NOMO-1 (cell line): ENCODE measurements around the gene TPD52L2.
"Not testable (repeated sequence)": the region's sequence is repeated elsewhere in the genome, so short reads cannot be mapped to it uniquely, and the experiment has no call there.

Experiments
- DNase-seq, 2 experiments: peaks; one replicate each; lab custom pipeline; 2025; ENCODE audit not compliant: unreplicated experiment in 2 of 2; lab: John Stamatoyannopoulos, UW

Gene TPD52L2

DNA sequence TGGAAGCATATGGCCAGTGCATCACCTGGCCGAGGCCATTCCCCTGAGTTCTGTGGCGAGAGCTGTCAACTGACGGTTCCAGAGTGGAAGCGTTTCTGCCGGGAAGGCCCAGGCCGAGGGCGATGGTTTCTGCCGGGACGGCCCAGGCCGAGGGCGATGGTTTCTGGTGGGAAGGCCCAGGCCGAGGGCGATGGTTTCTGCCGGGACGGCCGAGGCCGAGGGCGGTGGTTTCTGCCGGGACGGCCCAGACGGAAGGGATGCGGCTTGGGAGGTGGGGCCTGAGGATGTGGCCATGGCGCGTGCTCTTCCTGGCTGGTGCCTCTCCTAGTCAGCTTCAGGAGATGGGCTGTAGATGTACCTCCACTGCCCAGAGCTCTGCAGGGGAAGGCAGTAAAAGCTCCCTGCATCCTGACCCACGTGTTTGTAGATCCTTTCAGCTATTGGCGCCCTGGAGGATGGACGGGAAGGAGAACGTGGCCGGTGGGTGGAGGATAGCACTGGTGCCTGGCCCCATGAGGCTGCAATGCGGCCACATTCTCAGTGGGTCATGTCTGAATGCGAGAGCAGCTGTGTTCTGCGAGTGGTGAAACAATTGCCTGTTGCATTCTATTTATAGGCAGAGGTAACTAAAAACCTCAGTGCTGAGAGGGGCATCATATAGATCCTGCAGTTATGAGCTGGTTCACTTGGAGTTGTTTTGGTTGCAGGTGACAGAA is 12.8 kb downstream of the TPD52L2 start:
- no peak for DNase-seq

DNA sequence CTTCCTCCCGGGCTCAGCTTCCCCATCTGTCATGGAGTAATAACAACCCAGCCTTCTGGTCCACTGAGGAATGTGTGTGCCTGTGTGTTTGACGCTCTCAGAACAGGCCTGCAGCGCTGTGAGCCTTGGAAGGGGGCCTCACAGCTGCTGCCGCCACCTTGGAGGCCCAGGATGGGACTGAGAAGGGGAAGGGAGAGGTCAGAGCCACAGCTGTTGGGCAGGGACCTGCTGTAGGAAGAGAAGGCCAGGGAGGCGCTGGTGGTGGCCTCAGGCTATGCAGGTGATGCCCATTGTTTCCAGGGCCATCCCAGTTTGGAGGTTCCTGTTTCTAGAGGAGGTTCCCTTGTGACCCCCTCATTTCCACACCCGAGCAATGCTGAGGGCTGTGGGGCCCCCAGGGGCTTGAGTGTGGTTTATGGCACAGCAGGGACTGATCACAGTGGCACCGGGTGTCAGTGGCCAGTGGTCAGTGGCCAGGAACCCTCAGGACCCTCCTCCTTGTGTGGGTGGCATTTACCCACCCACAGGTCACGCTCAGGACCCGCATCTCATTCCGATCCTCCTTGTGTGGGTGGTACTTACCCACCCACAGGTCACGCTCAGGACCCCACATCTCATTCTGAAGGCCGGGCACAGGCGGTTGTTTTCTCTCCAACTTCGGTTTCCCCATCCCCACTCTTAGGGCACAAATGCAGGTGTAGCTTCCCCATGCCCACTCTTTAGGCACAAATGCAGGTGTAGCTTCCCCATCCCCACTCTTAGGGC is 14.0 kb downstream of the TPD52L2 start:
- no peak for DNase-seq

GRCh38 chr20:63880901-63881300 is 15.8 kb downstream of the TPD52L2 start:
- DNase-seq, result not testable (repeated sequence)

DNA sequence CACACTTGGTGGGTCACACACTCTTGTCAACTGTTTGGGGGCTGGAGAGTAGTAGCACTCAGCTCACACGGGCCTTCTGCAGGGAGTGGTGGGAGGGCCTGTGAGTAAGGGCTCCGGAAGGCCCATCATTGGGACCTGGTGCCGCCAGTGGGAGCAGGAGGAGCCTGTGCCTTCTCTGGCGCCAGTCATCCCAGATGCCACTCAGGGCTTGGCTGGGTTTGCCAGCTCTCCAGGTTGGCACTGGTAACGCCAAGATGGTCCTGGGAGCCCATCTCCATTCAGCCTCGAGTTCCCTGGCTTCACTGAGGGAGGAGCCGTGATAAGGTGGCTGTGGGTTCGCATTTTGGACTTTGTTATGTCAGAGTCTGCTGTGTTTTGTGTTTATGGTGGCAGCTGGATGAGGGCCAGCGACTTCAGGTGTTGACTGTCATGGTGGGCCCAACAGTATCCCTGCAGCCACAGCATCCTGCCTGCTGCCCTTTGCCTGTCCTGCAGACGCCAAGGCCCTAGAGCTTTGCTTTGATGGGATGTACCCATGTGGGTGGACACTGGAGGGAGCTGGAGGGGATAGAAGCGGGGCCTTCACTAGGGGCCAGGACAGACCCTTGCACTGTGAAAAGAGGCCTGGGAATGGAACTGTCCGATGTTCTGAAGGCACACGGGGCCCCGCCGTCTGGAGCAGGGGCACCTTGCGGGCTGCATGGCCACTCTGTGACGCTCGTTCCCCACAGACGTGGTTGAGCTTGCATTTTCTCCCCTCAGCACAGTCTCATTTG is 16.6 kb downstream of the TPD52L2 start:
- DNase-seq, result no peak

- no peak for DNase-seq
Measured at GRCh38 chr20:63882257-63883200, 17.5 kb downstream of the TPD52L2 start.

DNA sequence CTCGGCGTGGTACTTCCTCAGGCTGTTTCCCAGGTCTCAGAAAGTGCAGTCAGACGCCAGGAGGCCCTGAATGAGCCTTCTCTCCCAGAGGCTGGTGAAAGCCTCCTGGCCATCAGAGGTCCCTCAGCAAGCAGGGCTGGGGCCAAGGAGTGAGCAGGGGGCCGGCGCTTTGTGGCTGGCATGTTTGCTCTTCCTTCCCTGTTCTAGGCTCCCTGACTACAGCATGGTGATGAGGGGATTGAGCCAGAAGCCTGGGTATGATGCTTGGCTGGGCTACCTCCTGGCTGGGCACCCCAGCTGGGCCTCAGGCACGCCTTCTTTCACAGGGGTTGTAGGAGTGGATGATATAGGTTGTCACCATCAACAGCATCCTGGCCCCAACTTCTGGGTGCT is 18.1 kb downstream of the TPD52L2 start:
- no peak for DNase-seq

DNA sequence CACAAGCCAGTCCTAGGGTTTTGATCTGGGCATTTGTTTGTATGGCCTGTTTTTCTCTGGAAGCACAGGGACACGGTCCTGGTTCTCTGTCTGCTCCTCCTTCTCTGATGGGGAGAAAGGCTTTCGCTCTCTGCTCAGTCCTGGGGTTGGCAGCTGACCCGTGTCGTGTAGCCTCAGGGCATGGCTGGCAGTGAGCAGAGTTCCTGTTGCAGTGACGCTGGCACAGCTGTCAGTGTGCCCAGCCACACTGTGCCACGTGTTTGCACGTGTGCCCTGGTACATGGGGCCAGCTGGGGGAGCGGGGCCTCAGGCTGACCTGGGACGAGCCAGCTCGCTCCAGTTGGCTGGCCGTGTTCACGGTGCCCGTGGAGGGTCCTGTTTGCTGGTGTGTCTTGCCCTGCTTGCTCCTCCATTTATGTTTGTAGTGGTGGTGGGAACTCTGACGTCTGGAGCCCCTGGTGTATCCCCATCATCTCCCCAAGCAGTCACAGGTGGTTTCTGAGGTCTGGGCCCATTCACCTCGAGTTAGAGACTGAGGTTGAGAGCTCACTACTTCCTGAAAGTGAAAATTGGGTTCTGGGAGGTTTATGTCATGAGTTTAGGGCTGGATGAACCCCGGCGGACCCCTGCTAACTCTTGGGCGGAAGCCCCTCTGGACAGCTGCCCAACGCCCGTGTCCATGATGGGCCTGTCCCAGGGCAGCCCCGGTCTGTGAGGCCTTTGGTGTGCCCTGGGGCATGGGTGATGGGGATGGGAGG is 19.6 kb downstream of the TPD52L2 start:
- no peak for DNase-seq

DNA sequence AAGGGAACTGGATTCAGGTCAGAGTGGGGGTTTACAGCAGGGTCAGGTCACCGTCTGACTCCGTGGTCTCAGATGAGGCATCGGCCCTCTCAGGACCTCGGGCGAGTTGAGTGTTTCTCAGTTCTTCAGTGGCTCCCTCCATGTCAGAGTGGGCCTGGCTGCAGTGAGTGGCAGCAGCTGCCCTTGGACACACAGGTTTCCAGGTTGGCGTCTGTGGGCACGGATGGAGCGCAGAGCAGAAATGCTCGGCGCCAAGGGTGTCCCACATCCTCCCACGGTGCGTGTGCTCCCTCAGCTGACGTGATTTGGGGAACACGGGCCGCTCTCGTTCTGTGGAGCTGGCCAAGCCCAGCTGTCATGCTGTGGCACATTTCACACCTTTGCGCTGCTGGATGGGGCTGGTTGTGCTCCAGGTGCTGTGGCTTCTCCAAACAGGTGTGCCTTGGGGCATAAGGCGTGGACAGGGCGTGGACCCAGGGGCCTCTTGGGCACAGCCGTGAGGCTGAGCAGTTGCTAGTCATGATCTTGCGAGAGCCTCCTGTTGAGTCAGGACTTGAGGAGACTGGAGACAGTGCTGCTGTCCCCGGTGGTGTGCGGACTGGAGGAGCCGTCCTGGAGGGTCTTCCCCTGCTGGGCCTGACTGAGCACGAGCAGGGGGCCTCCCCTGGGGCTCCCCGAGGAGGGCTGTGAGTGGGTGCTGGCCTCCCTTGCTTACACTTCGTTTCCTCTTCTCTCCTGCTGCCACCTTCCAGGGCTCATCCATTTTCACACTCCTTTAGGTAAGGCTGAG is 20.4 kb downstream of the TPD52L2 start:
- no peak for DNase-seq

- no peak for DNase-seq
Measured at GRCh38 chr20:63886054-63886419, 21.0 kb downstream of the TPD52L2 start.

DNA sequence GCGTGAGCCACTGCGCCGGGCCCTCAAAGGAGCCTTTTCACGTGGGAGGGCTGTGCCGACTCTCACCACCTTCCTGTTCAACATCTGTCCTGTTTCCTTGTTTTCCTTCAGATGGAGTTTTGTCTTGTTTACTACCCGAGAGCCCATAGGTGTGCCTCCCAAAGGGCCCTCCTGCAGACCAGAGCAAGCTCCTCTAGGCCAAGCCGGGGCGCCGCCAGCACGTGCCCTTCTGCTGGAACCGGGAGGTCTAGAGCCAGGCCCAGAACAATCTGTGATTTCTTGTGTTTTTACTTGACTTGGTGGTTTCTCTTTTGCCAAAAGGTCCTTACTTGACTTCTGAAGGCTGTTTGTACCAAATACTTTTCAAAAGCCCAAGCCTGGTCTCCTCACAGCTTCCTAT is 21.9 kb downstream of the TPD52L2 start:
- no peak for DNase-seq

DNA sequence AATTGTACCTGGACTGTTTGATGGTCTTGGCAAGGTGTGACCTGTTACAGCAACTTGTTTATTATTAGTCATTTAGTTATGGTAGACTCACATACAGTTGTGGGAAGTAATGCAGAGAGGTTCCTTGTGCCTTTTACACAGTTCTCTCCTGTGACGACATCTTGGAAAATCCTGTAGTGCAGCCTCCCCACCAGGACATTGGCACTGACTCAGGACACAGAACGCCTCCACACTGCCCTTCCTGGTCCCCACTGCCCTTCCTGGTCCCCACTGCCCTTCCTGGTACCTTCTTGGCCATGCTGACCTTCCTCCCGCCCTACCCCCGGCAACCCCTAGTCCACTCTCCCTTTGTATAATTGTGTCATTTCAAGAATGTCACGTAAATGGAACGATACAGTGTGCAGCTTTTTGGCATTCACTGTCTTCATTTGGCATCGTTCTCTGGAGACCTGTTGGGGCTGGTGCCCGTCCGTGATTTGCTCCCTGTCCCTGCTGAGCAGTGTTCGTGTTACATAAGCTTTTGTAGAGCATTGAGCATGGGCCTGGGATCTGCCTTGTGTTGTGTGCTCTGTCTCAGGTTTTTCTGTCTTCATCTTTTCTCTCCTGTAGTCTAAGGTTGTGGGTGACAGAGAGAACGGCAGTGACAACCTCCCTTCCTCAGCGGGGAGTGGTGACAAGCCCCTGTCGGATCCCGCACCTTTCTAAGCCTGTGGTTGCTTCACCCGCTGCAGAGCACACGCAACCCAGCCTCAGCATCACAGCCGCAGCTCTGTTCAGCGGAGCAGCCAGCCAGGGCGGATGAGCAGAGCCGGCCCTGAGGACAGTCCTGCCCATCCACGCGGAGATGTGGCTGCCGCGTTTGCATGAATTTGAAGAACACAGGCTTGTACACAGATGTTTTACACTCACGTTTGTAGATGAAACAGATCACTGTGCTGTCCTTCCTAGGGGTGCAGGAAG is 24.5 kb downstream of the TPD52L2 start:
- DNase-seq, result no peak

DNA sequence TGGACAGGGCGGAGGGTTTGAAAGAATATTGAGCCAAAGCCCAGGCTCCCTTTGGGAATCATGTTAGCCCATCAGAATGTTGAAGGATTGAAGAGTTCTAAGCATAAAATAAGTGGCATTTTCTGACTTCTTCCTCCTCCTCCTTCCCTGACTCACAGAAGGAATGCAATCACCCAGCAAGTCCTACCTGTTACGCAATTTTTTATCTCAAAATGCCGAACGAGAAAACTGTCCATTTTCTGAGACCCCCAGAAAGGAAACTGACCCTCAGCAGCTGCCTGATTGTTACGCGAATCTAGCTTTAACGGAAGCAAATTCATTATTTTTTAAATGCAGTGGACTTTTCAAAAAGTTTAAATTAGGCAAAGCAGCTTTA is 25.1 kb downstream of the TPD52L2 start:
- DNase-seq, result no peak

- no peak for DNase-seq
Measured at GRCh38 chr20:63890616-63891015, 25.5 kb downstream of the TPD52L2 start.

DNA sequence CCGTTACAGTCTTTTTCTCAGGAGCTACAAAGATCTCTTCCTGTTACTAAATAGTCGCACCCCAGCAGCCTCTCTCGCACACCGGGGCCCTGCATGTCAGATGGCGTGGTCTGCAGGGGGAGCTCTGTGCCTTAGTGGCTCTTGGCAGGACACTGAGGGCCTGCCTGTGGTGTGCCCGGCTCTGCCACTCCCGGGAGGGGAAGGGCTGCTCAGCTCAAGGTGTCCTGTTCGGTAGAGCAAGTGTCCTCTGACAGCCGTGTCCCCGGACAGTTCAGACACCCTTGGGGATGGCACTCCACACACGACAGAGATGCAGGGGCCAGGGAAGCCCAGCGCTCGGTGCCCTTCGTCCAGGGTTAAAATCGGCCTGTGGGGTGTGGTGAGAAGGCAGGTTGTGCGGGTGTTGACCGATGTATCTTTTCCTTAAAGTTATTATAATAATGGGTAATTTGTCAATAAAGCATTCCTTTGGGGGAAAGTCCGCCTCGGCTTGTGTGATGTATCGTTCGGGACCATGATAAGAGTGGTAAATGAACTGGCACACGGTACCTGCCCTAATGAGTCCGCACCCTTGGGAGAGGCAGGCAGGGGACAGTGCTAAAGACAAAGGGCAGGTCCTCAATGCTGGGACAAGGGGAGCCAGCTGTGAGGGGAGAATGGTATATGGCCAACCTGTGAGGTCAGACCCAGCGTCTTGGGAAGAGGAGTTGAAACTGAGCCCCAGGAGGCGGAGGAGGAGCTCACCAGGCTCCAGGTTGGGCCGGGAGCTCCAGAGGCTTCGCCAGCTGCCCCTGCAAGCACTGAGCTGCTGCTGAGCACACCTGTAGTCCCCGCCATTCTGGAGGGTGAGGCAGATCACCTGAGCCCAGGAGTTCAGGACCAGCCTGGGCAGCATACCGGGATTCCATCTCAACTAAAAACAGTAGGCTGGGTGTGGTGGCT is 26.3 kb downstream of the TPD52L2 start:
- no peak for DNase-seq

DNA sequence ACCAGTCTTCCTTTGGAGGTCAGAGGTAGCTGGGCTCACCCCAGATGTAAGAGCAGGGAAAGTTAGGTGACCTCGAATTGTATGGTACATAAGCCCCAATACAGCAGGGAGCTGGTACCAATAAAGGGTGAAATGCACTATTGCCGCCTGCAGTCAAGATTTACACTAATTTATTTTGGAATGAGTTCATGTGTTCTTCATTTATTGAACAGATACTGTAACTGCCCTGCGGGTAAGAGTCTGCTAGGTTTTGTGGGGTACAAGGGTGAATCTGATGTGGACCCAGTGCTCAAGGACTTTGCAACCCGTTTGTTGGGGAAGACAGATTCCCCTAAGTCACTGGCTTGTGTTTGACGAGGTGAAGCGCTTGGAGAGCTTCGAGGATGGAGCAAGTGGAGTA is 27.3 kb downstream of the TPD52L2 start:
- no peak for DNase-seq

- no peak for DNase-seq
Measured at GRCh38 chr20:63893999-63894357, 28.9 kb downstream of the TPD52L2 start.
